Activated CD4-positive, alpha-beta T cell treated with anti-CD3 and anti-CD28 coated beads for 24 hours (primary cell): ENCODE results near the gene RAB40B.

Experiments used
- DNase-seq, 2 donors: peaks; one replicate each; pipeline ENCODE4 v3.0.0-alpha.2; 2020; ENCODE audit warnings: low read depth in 2 of 2

Gene RAB40B

DNA sequence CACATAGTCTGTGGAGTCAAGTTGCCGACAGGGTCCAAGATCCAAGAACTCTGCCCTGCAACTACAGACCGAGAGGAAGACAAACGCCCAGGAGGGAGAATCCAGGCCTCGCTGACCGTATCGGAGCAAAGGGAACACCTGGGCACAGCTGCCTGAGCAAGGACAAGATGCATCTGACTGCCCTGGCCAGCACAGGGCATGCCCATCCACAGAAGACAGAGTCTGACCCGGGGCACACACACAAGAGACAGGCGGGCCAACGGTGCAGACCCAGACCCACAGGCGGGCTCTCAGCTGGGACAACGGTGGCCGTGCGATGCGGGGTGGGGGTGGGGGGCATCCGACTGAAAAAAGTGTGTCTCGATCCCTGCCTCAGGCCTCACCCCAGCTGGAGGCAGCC lies 6.2 kb downstream of the RAB40B start:
- no peak for DNase-seq

DNA sequence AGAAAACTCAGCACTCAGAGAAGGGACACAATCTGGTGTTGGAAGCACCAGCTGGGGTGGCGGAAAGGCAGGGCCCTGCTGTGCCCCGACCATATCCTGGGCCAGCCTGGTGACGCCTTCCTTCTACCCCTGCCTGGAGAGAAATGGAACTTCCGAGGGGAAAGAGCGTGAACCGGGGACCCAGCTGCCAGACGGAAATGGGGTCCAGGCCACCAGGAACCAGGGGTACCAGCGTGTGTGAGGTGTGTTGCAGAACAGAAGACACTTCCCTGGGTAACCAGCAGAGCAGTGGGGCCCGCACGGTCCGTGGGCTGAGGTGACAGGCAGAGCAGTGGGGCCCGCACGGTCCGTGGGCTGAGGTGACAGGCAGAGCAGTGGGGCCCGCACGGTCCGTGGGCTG lies 6.8 kb downstream of the RAB40B start:
- DNase-seq, result no peak

- DNase-seq, result no peak
Observed at GRCh38 chr17:82690786-82691489, 7.6 kb downstream of the RAB40B start.

DNA sequence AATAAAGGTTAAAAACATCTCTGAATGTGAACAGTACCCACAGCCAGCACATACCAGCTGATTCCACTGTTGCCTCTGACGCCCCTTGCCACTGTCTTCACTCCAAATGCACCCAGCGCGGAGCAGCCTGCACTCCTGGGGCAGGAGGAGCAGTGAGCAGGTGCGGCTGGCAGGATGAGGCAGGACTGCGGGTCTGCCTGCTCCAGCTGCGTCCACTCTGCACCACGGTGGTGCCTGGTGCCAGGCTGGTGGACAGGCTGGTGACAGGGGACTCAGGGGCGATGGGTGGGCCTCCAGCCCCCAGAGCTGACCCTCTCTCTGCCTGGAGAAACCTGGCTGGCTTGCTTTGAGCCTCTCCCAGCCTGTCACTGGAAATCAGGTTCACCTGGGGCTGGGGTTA lies 9.4 kb downstream of the RAB40B start:
- no peak for DNase-seq

GRCh38 chr17:82687871-82688270 lies 10.6 kb downstream of the RAB40B start:
- DNase-seq, result no peak

DNA sequence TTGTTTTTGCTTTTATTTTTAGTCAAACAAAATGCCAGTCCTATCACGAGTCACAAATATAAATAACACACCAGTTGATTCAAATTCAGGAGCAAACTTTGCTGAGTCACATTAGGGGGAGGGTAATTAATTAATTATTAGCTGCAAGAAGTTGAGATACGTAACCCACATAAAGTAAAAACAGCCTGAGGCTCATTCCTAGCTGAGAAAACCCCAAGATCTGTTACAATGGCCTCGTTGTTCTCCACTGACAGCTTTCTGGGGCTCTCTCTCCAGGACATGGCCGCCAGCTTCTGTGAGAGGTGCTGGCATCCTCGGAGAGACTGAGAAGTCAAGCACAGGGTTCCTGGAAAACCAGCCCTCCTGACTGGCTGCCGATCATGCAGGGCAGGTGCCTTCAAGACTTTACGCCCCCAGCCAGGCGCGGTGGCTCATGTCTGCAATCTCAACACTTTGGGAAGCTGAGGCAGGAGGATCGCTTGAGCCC lies 11.1 kb downstream of the RAB40B start:
- no peak for DNase-seq

- DNase-seq, result no peak
Observed at GRCh38 chr17:82686366-82687324, 11.9 kb downstream of the RAB40B start.

GRCh38 chr17:82685291-82685690 lies 13.2 kb downstream of the RAB40B start:
- no peak for DNase-seq

GRCh38 chr17:82684228-82684841 lies 14.2 kb downstream of the RAB40B start:
- no peak for DNase-seq

GRCh38 chr17:82683534-82683933 lies 15.0 kb downstream of the RAB40B start:
- DNase-seq, result no peak

- no peak for DNase-seq
Observed at GRCh38 chr17:82681547-82681946, 17.0 kb downstream of the RAB40B start.

GRCh38 chr17:82679586-82680465 lies 18.7 kb downstream of the RAB40B start:
- DNase-seq, result no peak

DNA sequence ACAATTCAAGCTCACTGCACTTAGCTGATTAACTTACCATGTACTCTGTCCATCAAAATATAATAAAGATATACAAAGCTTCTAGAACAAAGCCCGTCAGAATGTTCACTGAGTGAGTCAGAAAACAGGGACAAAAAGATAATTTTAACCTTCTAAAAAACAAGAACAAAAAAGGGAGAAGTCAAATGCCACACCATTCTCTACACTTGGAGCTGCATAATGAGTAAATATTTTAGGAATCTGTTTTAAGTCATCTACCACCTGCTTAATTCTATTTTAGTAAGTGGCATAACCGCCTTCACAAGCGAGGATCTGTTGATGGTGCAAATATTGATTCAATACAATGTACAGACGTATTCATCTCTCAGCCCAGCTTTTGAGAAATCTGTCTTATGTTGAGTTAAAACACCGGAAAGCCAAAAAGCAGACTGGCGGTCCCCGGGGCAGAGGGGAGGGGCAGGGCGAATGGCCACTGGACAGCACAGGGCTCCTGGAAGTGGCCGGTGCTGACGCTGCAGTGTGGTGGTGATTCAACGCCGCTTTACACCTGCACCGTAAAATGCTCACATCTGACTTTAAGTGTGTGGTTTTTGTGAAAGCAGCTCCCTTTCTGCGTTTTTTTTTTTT lies 20.1 kb downstream of the RAB40B start:
- no peak for DNase-seq

GRCh38 chr17:82677353-82677925 lies 21.1 kb downstream of the RAB40B start:
- DNase-seq, result no peak

DNA sequence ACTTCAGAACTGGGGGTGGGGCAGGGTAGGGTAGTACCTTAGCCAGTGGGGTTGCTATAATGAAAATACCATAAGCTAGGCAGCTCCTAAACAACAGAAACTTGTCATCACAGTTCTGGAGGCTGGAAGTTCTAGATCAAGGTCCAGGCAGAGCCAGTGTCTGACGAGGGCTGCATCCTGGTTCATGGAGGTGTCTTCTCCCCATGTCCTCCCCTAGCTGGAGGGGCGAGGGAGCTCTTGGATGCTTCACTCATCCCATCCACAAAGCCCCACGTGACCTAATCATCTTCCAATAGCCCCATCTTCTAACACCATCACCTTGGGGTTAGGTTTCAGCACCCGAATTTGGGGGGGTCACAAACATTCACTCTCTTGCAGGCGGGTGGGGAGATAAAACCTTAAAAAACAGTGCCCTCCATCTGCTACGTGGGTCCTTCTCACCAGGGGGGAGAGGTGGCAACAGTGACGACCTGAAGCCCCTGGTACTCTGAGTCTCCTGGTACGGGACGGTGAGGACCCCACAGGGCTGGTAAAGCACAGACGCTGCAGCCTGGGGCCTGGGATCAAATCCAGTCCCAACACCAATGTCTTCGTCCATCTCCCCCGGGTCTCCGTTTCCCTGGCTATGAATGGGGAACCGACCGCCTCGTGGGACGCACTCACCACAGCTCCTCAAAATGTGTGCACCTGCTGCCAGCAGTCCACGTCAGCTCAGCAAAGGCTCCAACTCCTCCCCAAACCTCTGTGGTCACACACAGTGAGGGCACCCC lies 22.8 kb downstream of the RAB40B start:
- no peak for DNase-seq

- no peak for DNase-seq
Observed at GRCh38 chr17:82674656-82675475, 23.6 kb downstream of the RAB40B start.

DNA sequence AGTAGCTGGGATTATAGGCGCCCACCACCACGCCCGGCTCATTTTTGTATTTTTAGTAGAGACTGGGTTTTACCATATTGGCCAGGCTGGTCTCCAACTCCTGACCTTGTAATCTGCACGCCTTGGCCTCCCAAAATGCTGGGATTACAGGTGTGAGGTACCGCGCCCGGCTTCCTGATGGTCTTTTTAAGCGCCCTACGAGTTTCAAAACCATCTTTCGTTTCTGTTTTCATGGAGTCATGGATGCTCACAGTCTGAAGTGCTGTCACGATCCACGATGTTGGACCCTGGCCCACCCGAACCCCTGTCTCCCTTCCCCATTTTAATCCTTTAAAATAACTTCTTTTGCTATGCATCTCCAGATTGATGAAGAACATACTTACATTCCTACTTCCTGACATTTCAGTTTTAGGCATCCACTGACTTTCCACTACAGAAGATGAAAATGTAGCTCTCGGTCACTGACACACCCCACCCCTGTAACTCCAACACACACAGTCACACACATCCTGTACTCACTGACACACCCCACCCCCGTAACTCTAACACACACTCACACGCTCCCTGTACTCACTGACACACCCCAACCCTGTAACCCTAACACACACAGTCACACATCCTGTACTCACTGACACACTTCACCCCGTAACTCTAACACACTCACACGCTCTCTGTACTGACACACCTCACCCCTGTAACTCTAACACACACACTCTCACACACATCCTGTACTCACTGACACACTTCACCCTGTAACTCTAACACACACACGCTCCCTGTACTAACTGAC lies 27.6 kb downstream of the RAB40B start:
- DNase-seq, result no peak

GRCh38 chr17:82668631-82669099 lies 29.8 kb downstream of the RAB40B start:
- DNase-seq, result peak; percentile 18 to 40
